COLO668 (cell line): ENCODE measurements around the gene CELA2A.
A peak's percentile ranks its signal among the peaks of the same experiment; 100 is the strongest.
"Not testable (repeated sequence)": the region's sequence is repeated elsewhere in the genome, so short reads cannot be mapped to it uniquely, and the experiment has no call there.

Source experiments
- DNase-seq: peaks from one replicate; lab custom pipeline; 2025; ENCODE audit not compliant: unreplicated experiment; lab: John Stamatoyannopoulos, UW

CELA2A gene

GRCh38 chr1:15492596-15492995, 36.1 kb downstream of the CELA2A start:
- no peak for DNase-seq

DNA sequence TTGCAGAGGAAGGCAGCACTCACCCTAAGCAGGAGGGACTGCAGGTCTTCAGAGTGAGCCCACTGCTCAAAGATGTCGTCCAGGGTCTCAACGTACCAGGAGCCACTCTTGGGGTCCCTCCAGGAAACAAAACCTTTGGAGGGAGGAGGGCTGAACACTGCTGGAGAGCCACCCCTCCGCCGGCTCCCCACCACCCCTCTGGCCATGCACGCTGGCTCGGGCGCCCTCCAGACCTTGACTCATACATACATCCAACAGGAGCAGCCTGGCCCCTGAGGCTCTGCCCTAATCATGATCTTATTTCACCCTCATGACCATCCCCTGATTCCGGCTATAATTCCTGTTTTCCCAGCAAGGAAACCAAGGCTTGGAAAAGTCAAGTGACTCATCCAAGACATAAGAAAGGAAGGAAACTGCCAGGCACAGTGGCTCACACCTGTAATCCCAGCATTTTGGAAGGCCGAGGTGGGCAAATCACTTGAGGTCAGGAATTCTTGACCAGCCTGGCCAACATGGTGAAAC, 37.4 kb downstream of the CELA2A start:
- DNase-seq: no peak

DNA sequence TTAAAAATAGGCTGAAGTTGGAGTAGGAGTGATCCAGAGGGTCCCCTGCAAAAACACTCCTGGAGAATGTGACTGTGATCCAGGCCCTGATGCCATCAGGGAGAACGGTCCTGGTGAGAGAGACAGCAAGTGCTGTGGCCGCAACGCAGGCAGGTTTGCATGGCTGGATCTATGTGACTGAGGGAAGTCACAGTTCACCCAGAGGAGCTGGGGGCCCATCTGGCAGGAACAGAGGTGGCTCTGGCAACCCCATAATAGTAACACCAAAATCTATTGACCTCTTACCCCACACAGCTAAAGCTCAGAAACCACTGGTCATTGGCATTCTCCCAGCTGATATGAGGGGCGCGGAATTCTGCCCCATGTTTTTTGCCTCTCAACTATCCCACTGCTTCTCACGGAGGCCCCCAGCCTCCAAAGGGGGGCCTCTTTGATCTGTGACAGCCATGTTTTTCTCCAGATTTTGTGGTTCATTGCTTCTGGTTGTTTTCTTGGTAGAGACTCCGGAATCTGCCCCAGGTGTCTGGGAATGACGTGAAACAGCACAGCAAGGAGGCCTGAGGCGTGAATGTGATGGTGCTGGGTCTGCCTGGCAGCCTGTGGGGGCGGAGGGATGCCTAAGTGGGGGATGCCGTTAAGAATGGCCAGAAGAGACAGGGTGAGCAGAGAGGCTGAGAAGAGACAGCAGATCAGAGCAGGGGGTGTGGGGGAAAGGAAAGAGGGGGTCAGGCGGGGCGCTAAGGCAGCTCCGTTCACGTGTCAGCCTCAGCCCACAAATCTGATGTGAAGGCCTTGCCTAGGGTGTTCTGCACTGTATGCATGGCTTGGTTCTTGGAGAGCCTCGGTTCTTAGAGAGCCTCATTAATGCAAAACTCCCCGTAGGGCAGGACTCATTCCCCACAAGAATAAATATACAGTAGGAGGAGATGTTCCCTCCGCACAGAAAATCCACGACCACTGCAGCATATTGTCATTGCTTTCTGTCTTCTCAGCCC, 43.9 kb downstream of the CELA2A start:
- no peak for DNase-seq

DNA sequence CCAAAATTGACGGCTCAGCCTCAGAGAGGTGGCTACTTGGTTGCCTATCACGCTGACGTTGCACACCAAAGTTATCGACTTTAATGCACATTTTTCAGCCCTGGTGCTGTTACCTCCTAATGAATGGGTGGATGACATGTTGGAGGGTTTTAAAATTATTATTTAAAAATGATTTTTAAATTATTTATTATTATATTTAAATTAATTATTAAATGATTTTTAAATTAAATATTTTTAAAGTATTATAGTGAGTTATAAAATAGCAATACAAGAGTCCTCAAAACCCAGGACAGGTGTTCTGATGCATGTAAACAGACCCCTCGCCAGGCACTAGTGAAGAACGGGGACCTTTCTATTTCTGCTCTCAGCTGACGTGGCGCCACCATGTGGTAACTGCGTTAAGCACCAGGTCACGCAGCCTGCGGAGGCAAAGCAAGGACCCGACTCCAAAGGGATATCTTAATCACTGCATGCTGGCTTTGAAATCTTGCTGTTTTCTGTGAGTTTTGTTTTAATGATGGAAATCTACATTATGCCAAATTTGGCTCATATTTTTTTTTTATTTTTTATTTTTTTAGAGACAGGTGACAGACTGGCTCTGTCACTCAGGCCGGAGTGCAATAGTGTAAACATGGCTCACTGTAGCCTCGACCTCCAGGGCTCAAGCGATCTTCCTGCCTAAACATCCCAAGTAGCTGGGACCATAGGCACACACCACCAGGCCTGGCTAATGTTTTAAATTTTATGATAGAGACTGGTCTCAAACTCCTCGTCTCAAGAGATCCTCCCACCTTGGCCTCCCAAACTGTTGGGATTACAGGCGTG, 44.9 kb downstream of the CELA2A start:
- DNase-seq: peak; percentile 90

DNA sequence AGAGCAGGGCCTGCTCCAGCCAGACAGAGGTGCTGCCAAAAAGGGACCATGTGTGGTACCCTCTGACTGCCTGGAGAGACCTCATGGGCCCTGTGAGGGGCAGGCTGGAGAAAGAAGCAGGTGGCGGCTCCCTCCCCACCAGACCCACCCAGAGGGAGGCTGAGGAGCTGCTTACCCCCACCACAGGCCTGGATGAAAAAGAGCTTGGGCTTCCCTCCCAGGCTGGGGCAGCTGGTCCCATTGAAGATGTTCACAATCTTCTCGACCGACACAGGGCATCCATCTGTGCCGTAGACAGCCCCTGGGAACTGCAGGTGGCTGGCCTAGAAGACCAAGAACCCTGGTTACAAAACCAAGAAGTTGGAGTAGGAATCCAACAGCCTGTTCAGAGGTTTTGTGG, 47.9 kb downstream of the CELA2A start:
- DNase-seq: no peak

DNA sequence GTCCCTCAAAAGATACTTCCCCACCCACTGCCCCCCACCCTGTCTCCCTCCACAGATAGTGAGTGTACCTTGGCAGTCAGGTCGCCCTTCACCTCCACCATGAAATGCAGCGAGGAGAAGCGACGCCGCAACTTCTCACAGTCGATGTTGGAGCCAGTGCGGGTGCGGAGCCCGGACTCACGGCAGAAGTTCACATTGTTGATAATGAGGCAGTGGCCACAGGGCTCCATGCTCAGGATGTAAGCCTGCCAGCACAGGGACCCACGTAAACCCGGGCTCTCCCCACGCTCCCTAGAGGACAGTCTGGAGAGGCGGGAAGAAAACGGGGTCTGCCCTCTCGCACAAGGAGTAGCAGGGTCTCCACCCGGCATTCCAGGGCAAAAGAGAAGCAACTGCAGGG, 50.3 kb downstream of the CELA2A start:
- no peak for DNase-seq

GRCh38 chr1:15507278-15507677, 50.7 kb downstream of the CELA2A start:
- DNase-seq: no peak

GRCh38 chr1:15508700-15509487, 52.4 kb downstream of the CELA2A start:
- DNase-seq: no peak

- DNase-seq: no peak
Observed at GRCh38 chr1:15509586-15509985, 53.1 kb downstream of the CELA2A start.

GRCh38 chr1:15510611-15511405, 54.3 kb downstream of the CELA2A start:
- no peak for DNase-seq

- no peak for DNase-seq
Observed at GRCh38 chr1:15513192-15513591, 56.7 kb downstream of the CELA2A start.

DNA sequence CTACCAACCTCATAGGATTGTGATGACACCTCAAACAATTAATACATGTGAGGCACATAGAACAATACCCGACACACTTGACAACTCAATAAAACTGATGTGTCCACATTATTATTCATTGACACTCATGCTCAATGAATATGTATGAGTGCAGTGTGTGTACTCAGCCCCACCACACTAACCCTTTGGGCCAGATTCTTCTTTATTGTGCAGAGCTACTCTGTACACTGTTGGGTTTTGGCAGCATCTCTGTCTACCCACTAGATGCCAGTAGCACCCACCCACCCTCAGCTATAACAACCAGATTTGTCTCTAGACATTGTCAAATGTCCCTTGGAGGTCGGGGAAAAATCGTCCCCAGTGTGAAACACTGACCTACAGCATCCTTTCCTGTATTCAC, 57.4 kb downstream of the CELA2A start:
- no peak for DNase-seq

DNA sequence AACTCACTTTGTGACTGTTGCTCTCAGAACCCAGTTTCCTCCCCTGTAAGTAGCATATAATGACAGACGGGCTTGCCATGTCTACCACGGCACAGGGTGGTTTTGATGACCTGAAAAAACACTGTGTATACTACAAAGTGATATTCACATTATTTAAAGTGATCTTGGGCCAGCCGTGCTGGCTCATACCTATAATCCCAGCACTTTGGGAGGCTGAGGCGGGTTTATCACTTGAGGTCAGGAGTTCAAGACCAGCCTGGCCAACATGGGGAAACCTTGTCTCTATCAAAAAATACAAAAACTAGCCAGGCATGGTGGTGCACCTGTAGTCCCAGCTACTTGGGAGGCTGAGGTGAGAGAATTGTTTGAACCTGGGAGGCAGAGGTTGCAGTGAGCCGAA, 58.0 kb downstream of the CELA2A start:
- not testable (repeated sequence) for DNase-seq

GRCh38 chr1:15515022-15515663, 58.6 kb downstream of the CELA2A start:
- DNase-seq: no peak

- DNase-seq: no peak
Observed at GRCh38 chr1:15519625-15520024, 63.1 kb downstream of the CELA2A start.

DNA sequence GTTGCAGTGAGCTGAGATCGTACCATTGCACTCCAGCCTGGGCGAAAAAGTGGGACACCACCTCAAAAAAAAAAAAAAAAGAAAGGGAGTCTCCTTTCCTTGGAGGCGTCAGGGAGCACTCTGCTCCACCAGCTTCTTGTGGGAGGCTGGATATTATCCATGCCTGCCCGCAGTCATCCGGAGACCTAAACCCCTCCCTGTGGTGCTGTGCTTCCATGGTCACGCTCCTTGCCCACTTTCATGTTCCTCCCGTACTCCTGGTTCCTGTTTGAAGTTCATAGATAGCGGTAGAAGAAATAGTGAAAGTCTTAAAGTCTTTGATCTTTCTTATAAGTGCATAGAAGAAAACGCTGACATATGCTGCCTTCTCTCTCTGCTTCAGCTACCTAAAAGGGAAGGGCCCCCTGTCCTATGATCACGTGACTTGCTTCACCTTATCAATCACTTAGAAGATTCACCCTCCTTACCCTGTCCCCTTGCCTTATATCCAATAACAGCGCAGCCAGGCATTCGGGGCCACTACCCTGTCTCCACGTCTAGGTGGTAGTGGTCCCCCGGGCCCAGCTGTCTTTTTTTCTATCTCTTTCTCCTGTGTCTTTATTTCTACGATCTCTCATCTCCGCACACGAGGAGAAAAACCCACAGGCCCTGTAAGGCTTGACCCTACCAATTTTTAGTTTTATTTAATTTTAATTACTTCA, 64.8 kb downstream of the CELA2A start:
- DNase-seq: not testable (repeated sequence)
